ENCODE results near the gene KRTAP5-3.

The KRTAP5-3 gene

GRCh38 chr11:1566381-1567051 lies 41.7 kb downstream of the KRTAP5-3 start:
- no peak overlapping the region for H3K4me3 ChIP-seq (ENCODE audit: low read depth, low read length)
- DNase-seq (ENCODE audit: low read depth), result no peak
- TF ChIP-seq CTCF (IDR thresholded peaks at IDR 0.05; ENCODE audit: control insufficient read depth, extremely low read depth, insufficient read depth), result peak; percentile 34

- TF ChIP-seq CTCF (IDR thresholded peaks at IDR 0.05; ENCODE audit: control insufficient read depth, extremely low read depth, insufficient read depth), result no peak
- H3K4me3 ChIP-seq (ENCODE audit: low read depth, low read length), result no peak overlapping the region
- no peak for DNase-seq (ENCODE audit: low read depth)
Observed at GRCh38 chr11:1565904-1566247, 42.4 kb downstream of the KRTAP5-3 start.

- TF ChIP-seq CTCF (IDR thresholded peaks at IDR 0.05; ENCODE audit: control insufficient read depth, extremely low read depth, insufficient read depth), result no peak
Observed at GRCh38 chr11:1565173-1565903, 42.9 kb downstream of the KRTAP5-3 start.

GRCh38 chr11:1564535-1565172 lies 43.6 kb downstream of the KRTAP5-3 start:
- TF ChIP-seq CTCF (IDR thresholded peaks at IDR 0.05; ENCODE audit: control insufficient read depth, extremely low read depth, insufficient read depth), result no peak
- H3K4me3 ChIP-seq (ENCODE audit: low read depth, low read length), result no peak overlapping the region
- no peak for DNase-seq (ENCODE audit: low read depth)

More at GRCh38 chr11:1565173-1565903, 42.9 kb downstream of the KRTAP5-3 start:
- DNase-seq (ENCODE audit: low read depth), result no peak
- H3K4me3 ChIP-seq (ENCODE audit: low read depth, low read length), result no peak overlapping the region

GRCh38 chr11:1563697-1564534 lies 44.3 kb downstream of the KRTAP5-3 start:
- H3K4me3 ChIP-seq (ENCODE audit: low read depth, low read length), result no peak overlapping the region
- TF ChIP-seq CTCF (IDR thresholded peaks at IDR 0.05; ENCODE audit: control insufficient read depth, extremely low read depth, insufficient read depth), result no peak
- DNase-seq (ENCODE audit: low read depth), result no peak

GRCh38 chr11:1563149-1563638 lies 45.1 kb downstream of the KRTAP5-3 start:
- no peak overlapping the region for H3K4me3 ChIP-seq (ENCODE audit: low read depth, low read length)
- DNase-seq (ENCODE audit: low read depth), result no peak
- TF ChIP-seq CTCF (IDR thresholded peaks at IDR 0.05; ENCODE audit: control insufficient read depth, extremely low read depth, insufficient read depth), result no peak

All from LNCaP clone FGC (cell line).